HepG2 (cell line): ENCODE results near the gene ATAD3C. TPM values are rescaled to one million over a fixed set of nuclear protein-coding genes. Genes with fewer than 3 reads are reported as not detected.
"Not testable (repeated sequence)": the region's sequence is repeated elsewhere in the genome, so short reads cannot be mapped to it uniquely, and the experiment has no call there.

ENCODE experiments used
- ATAC-seq: fragments of 200-7000 bp; cut with Tn5 transposase; 3 replicates; pipeline ENCODE4 v1.9.1; 2020; ENCODE audit warnings: mild to moderate bottlenecking, moderate library complexity
- BruUV-seq: library from RNA; stranded (reverse); fragments of 400-500 nt; replicated peaks from 2 replicates; lab custom pipeline; 2021; lab: Mats Ljungman, UMichigan
- CTCF ChIA-PET: fragments of 300-600 bp; formaldehyde crosslinking; extraction: SDS; loops from one replicate; lab custom pipeline; 2021; ENCODE audit warnings: low total read pairs, inconsistent platforms, low intra/inter-chr PET ratio; lab: Yijun Ruan, JAX
- POLR2A ChIA-PET: fragments of 350-600 bp; sonication (Branson Sonifier 250); formaldehyde crosslinking; loops from one replicate; lab custom pipeline; 2020; ENCODE audit warnings: antibody characterized with exemption, inconsistent platforms; lab: Yijun Ruan, JAX
- DNase-seq: peaks from one replicate; pipeline ENCODE4 v3.0.0-alpha.2; 2015; ENCODE audit warnings: low spot score
- FAIRE-seq: peaks from 3 replicates; lab custom pipeline; 2011; peaks lifted over from hg19 to GRCh38; lab: Jason Lieb, UNC
- H2AFZ ChIP-seq: one replicate; pipeline ENCODE4 v1.6.1; 2011; ENCODE audit warnings: low read length, inconsistent platforms
- H3K27ac ChIP-seq: fragments of 300-600 bp; 3 replicates; pipeline ENCODE4 v1.8.0; 2011; ENCODE audit warnings: mixed run types, mild to moderate bottlenecking, mixed read lengths, low read length, inconsistent platforms; ENCODE audit not compliant: insufficient read depth; ENCODE audit errors: extremely low read length
- H3K27me3 ChIP-seq, 2 experiments: fragments of 200-600 bp in 1 of 2; 2 replicates in 1 of 2; 3 replicates in 1 of 2; pipeline versions ENCODE4 v1.6.0 to v1.8.0; 2011; ENCODE audit warnings: low read length in 2 of 2, mild to moderate bottlenecking in 2 of 2, moderate library complexity in 2 of 2, inconsistent platforms in 1 of 2; ENCODE audit not compliant: insufficient read depth in 2 of 2, control insufficient read depth in 1 of 2
- H3K36me3 ChIP-seq, 2 experiments: fragments of 200-600 bp in 1 of 2; replicated peaks in 1 of 2; 2 replicates in 1 of 2; 3 replicates in 1 of 2; pipeline versions ENCODE4 v1.5.1 to v1.8.0; 2011; ENCODE audit warnings: low read length in 2 of 2, inconsistent platforms in 1 of 2; ENCODE audit not compliant: insufficient read depth in 2 of 2, control insufficient read depth in 1 of 2
- H3K4me1 ChIP-seq: 2 replicates; pipeline ENCODE4 v1.5.1; 2012; ENCODE audit warnings: low read length, inconsistent platforms; ENCODE audit not compliant: insufficient read depth
- H3K4me2 ChIP-seq: 2 replicates; pipeline ENCODE4 v1.6.0; 2011; ENCODE audit warnings: low read depth, low read length, inconsistent platforms
- H3K4me3 ChIP-seq, 3 experiments: fragments of 200-600 bp in 1 of 3; sonication (generic), shearing (Covaris generic) in 1 of 3; replicated peaks in 1 of 3; 2 replicates each; pipeline ENCODE4 v1.5.1; 2011 to 2016; ENCODE audit warnings: low read length in 3 of 3, inconsistent platforms in 2 of 3, low read depth in 2 of 3, mild to moderate bottlenecking in 2 of 3, control low read depth in 1 of 3, mixed read lengths in 1 of 3; ENCODE audit not compliant: insufficient read depth in 1 of 3
- H3K79me2 ChIP-seq: one replicate; pipeline ENCODE4 v1.6.1; 2011; ENCODE audit warnings: low read length, inconsistent platforms; ENCODE audit not compliant: insufficient read depth
- H3K9ac ChIP-seq: 2 replicates; pipeline ENCODE4 v1.6.0; 2011; ENCODE audit warnings: mild to moderate bottlenecking, low read depth, low read length, inconsistent platforms; ENCODE audit not compliant: insufficient read depth
- H3K9me3 ChIP-seq: 2 replicates; pipeline ENCODE4 v1.5.1; 2012; ENCODE audit warnings: mild to moderate bottlenecking, low read length
- H4K20me1 ChIP-seq: 2 replicates; pipeline ENCODE4 v1.6.0; 2011; ENCODE audit warnings: inconsistent platforms, mild to moderate bottlenecking, low read length, moderate library complexity; ENCODE audit not compliant: insufficient read depth
- BCL6 ChIP-seq: IDR thresholded peaks from 2 replicates; pipeline ENCODE4 v1.6.1; 2016; ENCODE audit warnings: missing genetic modification reagents, missing compliant biosample characterization
- CEBPG ChIP-seq: IDR thresholded peaks from 2 replicates; pipeline ENCODE4 v1.6.1; 2016
- ESRRA ChIP-seq: sonication (generic); formaldehyde crosslinking; IDR thresholded peaks from 2 replicates; pipeline ENCODE4 v1.5.1; 2020; ENCODE audit warnings: mild to moderate bottlenecking, low read depth, missing genetic modification reagents
- GABPB1 ChIP-seq: IDR thresholded peaks from 2 replicates; pipeline ENCODE4 v1.6.1; 2016; ENCODE audit warnings: mild to moderate bottlenecking, missing genetic modification reagents, moderate library complexity, missing compliant biosample characterization
- KDM6A ChIP-seq: IDR thresholded peaks from 2 replicates; pipeline ENCODE4 v1.6.1; 2016; ENCODE audit warnings: low read depth
- MED1 ChIP-seq: sonication (generic); formaldehyde crosslinking; IDR thresholded peaks from 2 replicates; pipeline ENCODE4 v1.4.0; 2020; ENCODE audit warnings: missing genetic modification reagents
- MEF2D ChIP-seq: sonication (generic); formaldehyde crosslinking; IDR thresholded peaks from 2 replicates; pipeline ENCODE4 v1.5.1; 2020; ENCODE audit warnings: mild to moderate bottlenecking, missing genetic modification reagents
- NR2F6 ChIP-seq, 2 experiments: IDR thresholded peaks; 2 replicates each; pipeline ENCODE4 v1.6.1; 2016; ENCODE audit warnings: antibody characterized with exemption in 1 of 2, mild to moderate bottlenecking in 1 of 2
- PATZ1 ChIP-seq: sonication (generic); formaldehyde crosslinking; IDR thresholded peaks from 2 replicates; pipeline ENCODE4 v1.4.0; 2020; ENCODE audit warnings: missing genetic modification reagents
- PTBP1 ChIP-seq: fragments of 200-400 bp; formaldehyde crosslinking; IDR thresholded peaks from 2 replicates; pipeline ENCODE4 v1.6.1; 2018; ENCODE audit warnings: low read length, low read depth; ENCODE audit not compliant: poor library complexity, severe bottlenecking
- ZC3H13 ChIP-seq: sonication (generic); formaldehyde crosslinking; IDR thresholded peaks from 2 replicates; pipeline ENCODE4 v1.8.1; 2023; ENCODE audit warnings: mild to moderate bottlenecking, missing genetic modification reagents, moderate library complexity
- ZNF703 ChIP-seq: sonication (generic); formaldehyde crosslinking; IDR thresholded peaks from 2 replicates; pipeline ENCODE4 v1.5.1; 2020; ENCODE audit warnings: missing genetic modification reagents, mild to moderate bottlenecking, moderate library complexity, borderline replicate concordance
- ZNF773 ChIP-seq: sonication (generic); formaldehyde crosslinking; IDR thresholded peaks from 2 replicates; pipeline ENCODE4 v1.4.0; 2020; ENCODE audit warnings: missing genetic modification reagents, borderline replicate concordance
- ZNF839 ChIP-seq: sonication (generic); formaldehyde crosslinking; IDR thresholded peaks from 2 replicates; pipeline ENCODE4 v1.4.0; 2020; ENCODE audit warnings: missing genetic modification reagents, mild to moderate bottlenecking, borderline replicate concordance
- whole genome bisulfite sequencing: methylation state at CpG from one replicate; pipeline ENCODE4 v1.1.6; 2017; ENCODE audit warnings: low lambda C conversion rate; 5-methylcytosine and 5-hydroxymethylcytosine counted together
- in situ Hi-C: cut with HindIII; loops from 2 replicates; pipeline ENCODE4 v1.10.0; 2017; ENCODE audit warnings: low pct_unique_long_range_greater_than_20kb; ENCODE audit not compliant: extremely low pct_ligation_motif_present
- intact Hi-C: fragments of 100-400 bp; cut with micrococcal nuclease; formaldehyde crosslinking; loops from one replicate; pipeline ENCODE4 v1.10.0; 2022; ENCODE audit not compliant: unreplicated experiment
- polyA plus RNA-seq, 8 experiments: library from polyadenylated mRNA; depleted of rRNA in 3 of 8; stranded (reverse) in 7 of 8; unstranded in 1 of 8; fragments of >200 nt; fragmentation: Illumina TruSeq in 4 of 8; extraction: Trizol in 4 of 8; gene quantifications; 2 replicates each; pipeline versions ENCODE4 v1.2.1 to v1.2.3, GENCODE V29; 2011 to 2016; ENCODE audit warnings: low read depth in 4 of 8, missing spikeins in 1 of 8, mixed read lengths in 1 of 8; ENCODE audit not compliant: insufficient read depth in 1 of 8
- total RNA-seq, 5 experiments: library from RNA; depleted of rRNA; stranded (reverse); fragments of >200 nt; fragmentation: Illumina TruSeq; extraction: Trizol; gene quantifications; 2 replicates each; pipeline ENCODE4 v1.2.3, GENCODE V29; 2016; ENCODE audit warnings: low read depth in 1 of 5

ATAD3C gene
- total and polyA plus RNA-seq, 2 of the 13 experiments (the other 11 are each of a cell fraction or from before 2014, with no cell fraction given) = 2.4 to 3.2 TPM

DNA sequence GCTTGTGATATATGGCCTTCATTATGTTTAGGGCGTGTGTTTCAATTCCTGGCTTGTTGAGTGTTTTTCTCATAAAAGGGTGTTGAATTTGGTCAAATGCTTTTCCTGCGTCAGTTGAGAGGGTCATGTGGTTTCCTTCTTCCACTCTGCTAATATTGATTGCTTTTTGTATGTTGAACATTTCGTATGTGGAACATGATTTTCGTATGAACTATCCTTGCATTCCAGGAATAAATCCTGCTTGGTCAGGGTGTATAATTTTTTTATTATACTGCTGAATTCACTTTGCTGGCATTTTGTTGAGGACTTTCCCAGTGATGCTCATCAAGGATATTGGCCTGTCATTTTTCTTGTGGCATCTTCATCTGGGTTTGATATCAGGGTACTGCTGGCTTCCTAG lies 57.8 kb downstream of the ATAD3C start:
- no peak overlapping the region for H3K9ac ChIP-seq
- ChIA-PET POLR2A (no interaction called here), CTCF (no interaction called here)
- no peak overlapping the region for H2AFZ ChIP-seq
- ATAC-seq = no peak
- no peak overlapping the region for H3K4me3 ChIP-seq
- H3K27me3 ChIP-seq = no peaks in the 10 kb centered on the region
- no peaks in the 10 kb centered on the region for H4K20me1 ChIP-seq
- no peak for DNase-seq
- H3K79me2 ChIP-seq = peaks cover 3% of the 10 kb centered on the region
- BruUV-seq = no TSS peak
- FAIRE-seq = no peak
- H3K27ac ChIP-seq = no peak overlapping the region
- no peaks in the 10 kb centered on the region for H3K36me3 ChIP-seq
- H3K4me1 ChIP-seq = peaks cover 21% of the 10 kb centered on the region
- in situ Hi-C loops = no loop called here
- TF ChIP-seq NR2F6 (IDR thresholded peaks at IDR 0.05) (no peak), NR2F6 (CRISPR knock-in tag; IDR thresholded peaks at IDR 0.05) (no peak), ZNF773 (CRISPR knock-in tag) (no peak), PTBP1 (no peak), ZC3H13 (no peak), ZNF839 (CRISPR knock-in tag) (no peak), ZNF703 (CRISPR knock-in tag) (no peak), ESRRA (CRISPR knock-in tag) (no peak), MED1 (no peak), KDM6A (CRISPR knock-in tag) (no peak)
- WGBS = 59% methylated on average over 4 of the region's 4 CpGs
- no peak overlapping the region for H3K4me2 ChIP-seq
- no peaks in the 10 kb centered on the region for H3K9me3 ChIP-seq
- intact Hi-C loops = no loop called here

- H3K9ac ChIP-seq, DNase-seq, FAIRE-seq, H2AFZ ChIP-seq, H4K20me1 ChIP-seq, H3K4me3 ChIP-seq, BruUV-seq, intact Hi-C loops, CTCF ChIA-PET, H3K79me2 ChIP-seq, POLR2A ChIA-PET, H3K36me3 ChIP-seq, H3K27ac ChIP-seq, H3K9me3 ChIP-seq, H3K27me3 ChIP-seq, H3K4me2 ChIP-seq, in situ Hi-C loops: not testable (repeated sequence)
- ATAC-seq = peak; percentile 4; the same call in 2 of the 3 replicates
- peaks cover 21% of the 10 kb centered on the region for H3K4me1 ChIP-seq
- 66% methylated on average over 13 of the region's 34 CpGs for WGBS
- TF ChIP-seq CEBPG (CRISPR knock-in tag) (peak; percentile 36; the same call in 1 of the 2 replicates), MEF2D (CRISPR knock-in tag) (peak; percentile 59; the same call in 1 of the 2 replicates), GABPB1 (CRISPR knock-in tag) (0 out of 2 replicates have a peak, but pooled peaks have one; percentile 14), BCL6 (CRISPR knock-in tag) (0 out of 2 replicates have a peak, but pooled peaks have one; percentile 24), PATZ1 (CRISPR knock-in tag) (peak; percentile 23; the same call in 1 of the 2 replicates)
Observed at GRCh38 chr1:1508775-1509464, 59.4 kb downstream of the ATAD3C start.
